ENCODE measurements around the gene ZSCAN18. TPM values are rescaled to one million over a fixed set of nuclear protein-coding genes. Genes with fewer than 3 reads are reported as not detected.

Gene ZSCAN18
- total RNA-seq, 2 experiments from 2014 or later: 27.0 to 31.7 TPM

Other genes with a start within 250 kb of the ZSCAN18 start
- 10 to 100 TPM; 23.6 to 24.1 TPM for gene ZNF587, start 248.4 kb downstream of the ZSCAN18 start, total RNA-seq
- gene ZNF814, start 209.2 kb downstream of the ZSCAN18 start, total RNA-seq: 10 to 100 TPM; 25.0 to 27.9 TPM
- gene ZNF417, start 181.6 kb downstream of the ZSCAN18 start, total RNA-seq: 10 to 100 TPM; 11.8 to 12.1 TPM
- gene ZNF418, start 162.8 kb downstream of the ZSCAN18 start, total RNA-seq: 1 to 10 TPM; 4.1 to 5.0 TPM
- 1 to 10 TPM; 5.9 to 6.2 TPM for gene ZNF256, start 150.5 kb downstream of the ZSCAN18 start, total RNA-seq
- gene C19orf18, start 123.7 kb downstream of the ZSCAN18 start, total RNA-seq: under 1 TPM; 0.29 to 0.34 TPM
- gene ZNF606, start 95.4 kb downstream of the ZSCAN18 start, total RNA-seq: 10 to 100 TPM in 1 of 2 experiments, 1 to 10 TPM in 1; 7.5 to 10.0 TPM
- not detected for gene ZSCAN1, start 64.2 kb downstream of the ZSCAN18 start, total RNA-seq
- gene ZNF135, start 38.9 kb downstream of the ZSCAN18 start, total RNA-seq: 1 to 10 TPM; 1.2 to 1.4 TPM
- 1 to 10 TPM; 6.0 to 6.2 TPM for gene ZNF329, start 52.6 kb upstream of the ZSCAN18 start, total RNA-seq
- 10 to 100 TPM; 24.0 to 25.9 TPM for gene ZNF274, start 84.8 kb upstream of the ZSCAN18 start, total RNA-seq
- 10 to 100 TPM; 49.8 to 52.3 TPM for gene ZNF544, start 130.7 kb upstream of the ZSCAN18 start, total RNA-seq
- gene ZNF8, start 180.7 kb upstream of the ZSCAN18 start, total RNA-seq: 1 to 10 TPM; 5.2 to 5.8 TPM
- gene ERVK3-1, start 207.1 kb upstream of the ZSCAN18 start, total RNA-seq: 10 to 100 TPM; 40.6 to 43.0 TPM
- gene ZSCAN22, start 228.8 kb upstream of the ZSCAN18 start, total RNA-seq: 1 to 10 TPM; 2.6 to 2.9 TPM